CD4-positive, alpha-beta T cell treated with Interleukin-2 at 100 ng/mL for 4 hours (primary cell): ENCODE results near the gene PHC2.
A peak's percentile ranks its signal among the peaks of the same experiment; 100 is the strongest.
"Not testable (repeated sequence)": the region's sequence is repeated elsewhere in the genome, so short reads cannot be mapped to it uniquely, and the experiment has no call there.

ENCODE experiments used
- DNase-seq: peaks from one replicate; pipeline ENCODE4 v3.0.0-alpha.2; 2020; ENCODE audit warnings: low spot score

Gene PHC2

GRCh38 chr1:33310702-33311101 is 120.2 kb downstream of the PHC2 start:
- no peak for DNase-seq

GRCh38 chr1:33309351-33309750 is 121.5 kb downstream of the PHC2 start:
- DNase-seq = not testable (repeated sequence)

GRCh38 chr1:33307494-33307864 is 123.4 kb downstream of the PHC2 start:
- no peak for DNase-seq

GRCh38 chr1:33306653-33307493 is 124.0 kb downstream of the PHC2 start:
- no peak for DNase-seq

- DNase-seq = no peak
Measured at GRCh38 chr1:33305816-33306652, 124.9 kb downstream of the PHC2 start.

GRCh38 chr1:33305016-33305415 is 125.9 kb downstream of the PHC2 start:
- DNase-seq = no peak

- DNase-seq = no peak
Measured at GRCh38 chr1:33302325-33302724, 128.6 kb downstream of the PHC2 start.

- no peak for DNase-seq
Measured at GRCh38 chr1:33301273-33301984, 129.5 kb downstream of the PHC2 start.

GRCh38 chr1:33300673-33301072 is 130.2 kb downstream of the PHC2 start:
- no peak for DNase-seq

GRCh38 chr1:33299461-33300155 is 131.3 kb downstream of the PHC2 start:
- DNase-seq = no peak

GRCh38 chr1:33298623-33299277 is 132.1 kb downstream of the PHC2 start:
- DNase-seq = peak; percentile 55

GRCh38 chr1:33297911-33298622 is 132.8 kb downstream of the PHC2 start:
- no peak for DNase-seq

- DNase-seq = no peak
Measured at GRCh38 chr1:33296824-33297223, 134.1 kb downstream of the PHC2 start.

- DNase-seq = no peak
Measured at GRCh38 chr1:33296082-33296458, 134.8 kb downstream of the PHC2 start.

GRCh38 chr1:33295450-33296081 is 135.3 kb downstream of the PHC2 start:
- DNase-seq = peak; percentile 89

- DNase-seq = no peak
Measured at GRCh38 chr1:33295023-33295422, 135.9 kb downstream of the PHC2 start.

GRCh38 chr1:33294071-33295010 is 136.6 kb downstream of the PHC2 start:
- DNase-seq = no peak

- DNase-seq = no peak
Measured at GRCh38 chr1:33292726-33293340, 138.1 kb downstream of the PHC2 start.

- DNase-seq = not testable (repeated sequence)
Measured at GRCh38 chr1:33290615-33291014, 140.3 kb downstream of the PHC2 start.
